Testis (tissue), 3 donors: Measurements from ENCODE around the gene KCNK7. TPM values are rescaled to one million over a fixed set of nuclear protein-coding genes. Genes with fewer than 3 reads are reported as not detected.

Source experiments
- DNase-seq: peaks from one replicate; pipeline ENCODE4 v3.0.0-alpha.2; 2019
- H3K27ac ChIP-seq, 2 donors: fragments of 200-600 bp; sonication (generic); one replicate each; pipeline ENCODE4 v1.5.1; 2019
- H3K27me3 ChIP-seq: fragments of 200-600 bp; sonication (generic); one replicate; pipeline ENCODE4 v1.5.1; 2019
- H3K36me3 ChIP-seq: fragments of 200-600 bp; sonication (generic); one replicate; pipeline ENCODE4 v1.5.1; 2017; ENCODE audit warnings: low read depth; ENCODE audit errors: missing control alignments
- H3K4me1 ChIP-seq: fragments of 200-600 bp; sonication (generic); one replicate; pipeline ENCODE4 v1.5.1; 2019
- H3K4me3 ChIP-seq, 2 donors: fragments of 200-600 bp; sonication (generic); one replicate each; pipeline ENCODE4 v1.5.1; 2017 to 2019
- H3K9me3 ChIP-seq: fragments of 200-600 bp; sonication (generic); one replicate; pipeline ENCODE4 v1.5.1; 2017
- POLR2A ChIP-seq: fragments of 450-650 bp; IDR thresholded peaks from one replicate; pipeline ENCODE4 v1.6.1; 2017; ENCODE audit warnings: antibody characterized with exemption, mild to moderate bottlenecking, moderate library complexity
- WGBS, 2 donors: methylation state at CpG; one replicate each; pipeline ENCODE4 v1.1.5; 2018; 5-methylcytosine and 5-hydroxymethylcytosine counted together
- intact Hi-C: fragments of 100-400 bp; cut with DNase I; formaldehyde crosslinking; loops from one replicate; pipeline ENCODE4 v1.15.1; 2023; ENCODE audit warnings: low total_unique reads
- polyA plus RNA-seq: library from polyadenylated mRNA; stranded (reverse); fragments of 350-450 nt; fragmentation: Illumina TruSeq; extraction: RNeasy Lipid Tissue Mini Kit (QIAGEN cat#74804); gene quantifications from one replicate; pipeline ENCODE4 v1.2.3, GENCODE V29; 2014; ENCODE audit warnings: low read depth, low replicate concordance; ENCODE audit not compliant: insufficient read depth
- total RNA-seq, 2 donors: library from RNA; depleted of rRNA; stranded (reverse); fragments of >200 nt; gene quantifications; one replicate each; pipeline ENCODE4 v1.2.3, GENCODE V29; 2016
- TF ChIP-seq, protein P1 (sequence below), 3 experiments: fragments of 450-650 bp in 2 of 3; fragments of 200-600 bp in 1 of 3; sonication (generic) in 1 of 3; IDR thresholded peaks; one replicate each; pipeline ENCODE4 v1.5.1; 2016 to 2019; ENCODE audit warnings: antibody characterized with exemption in 3 of 3, mild to moderate bottlenecking in 2 of 3, moderate library complexity in 1 of 3

Gene KCNK7
- total and polyA plus RNA-seq, 3 donors from 2014 or later = 0.26 to 2.5 (median 0.99) TPM

DNA sequence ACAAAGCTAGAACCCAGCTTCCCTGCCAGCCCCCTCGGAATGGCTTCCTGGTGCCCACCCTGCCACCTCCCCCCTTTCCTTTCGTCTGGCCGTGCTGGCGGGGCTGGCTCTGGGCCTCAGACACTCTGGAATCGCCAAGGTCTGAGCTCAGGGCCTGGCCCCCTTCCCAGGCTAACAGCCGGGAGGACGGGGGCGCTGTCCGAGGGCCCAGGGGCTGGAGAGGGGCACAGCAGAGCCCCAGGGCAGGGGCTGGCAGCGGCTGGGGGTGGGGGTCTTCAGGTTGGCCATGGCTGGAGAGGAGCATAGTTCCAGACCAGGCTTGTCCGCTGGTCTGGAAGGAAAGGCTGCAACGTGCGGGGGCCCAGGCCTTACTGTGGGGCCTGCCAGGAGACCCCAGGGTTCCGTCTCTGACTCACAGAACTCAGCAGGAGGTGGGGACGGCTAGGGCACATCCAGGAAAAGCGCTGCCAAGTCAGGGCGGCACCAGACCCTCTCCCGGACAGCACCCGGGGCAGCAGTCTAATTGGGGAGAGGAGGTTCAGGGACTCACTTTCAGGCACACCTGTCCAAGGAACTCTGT is 36.6 kb downstream of the KCNK7 start:
- Histone ChIP-seq H3K27me3 (no peaks in the 10 kb centered on the region), H3K36me3 (no peaks in the 10 kb centered on the region), H3K27ac (peak overlapping the region; percentile 93 to 95), H3K4me3 (peak overlapping the region in 1 of 2 donors; percentile 67), H3K9me3 (no peaks in the 10 kb centered on the region), H3K4me1 (peaks cover 40% of the 10 kb centered on the region)
- TF ChIP-seq POLR2A = no peak
- TF ChIP-seq, protein P1, sequence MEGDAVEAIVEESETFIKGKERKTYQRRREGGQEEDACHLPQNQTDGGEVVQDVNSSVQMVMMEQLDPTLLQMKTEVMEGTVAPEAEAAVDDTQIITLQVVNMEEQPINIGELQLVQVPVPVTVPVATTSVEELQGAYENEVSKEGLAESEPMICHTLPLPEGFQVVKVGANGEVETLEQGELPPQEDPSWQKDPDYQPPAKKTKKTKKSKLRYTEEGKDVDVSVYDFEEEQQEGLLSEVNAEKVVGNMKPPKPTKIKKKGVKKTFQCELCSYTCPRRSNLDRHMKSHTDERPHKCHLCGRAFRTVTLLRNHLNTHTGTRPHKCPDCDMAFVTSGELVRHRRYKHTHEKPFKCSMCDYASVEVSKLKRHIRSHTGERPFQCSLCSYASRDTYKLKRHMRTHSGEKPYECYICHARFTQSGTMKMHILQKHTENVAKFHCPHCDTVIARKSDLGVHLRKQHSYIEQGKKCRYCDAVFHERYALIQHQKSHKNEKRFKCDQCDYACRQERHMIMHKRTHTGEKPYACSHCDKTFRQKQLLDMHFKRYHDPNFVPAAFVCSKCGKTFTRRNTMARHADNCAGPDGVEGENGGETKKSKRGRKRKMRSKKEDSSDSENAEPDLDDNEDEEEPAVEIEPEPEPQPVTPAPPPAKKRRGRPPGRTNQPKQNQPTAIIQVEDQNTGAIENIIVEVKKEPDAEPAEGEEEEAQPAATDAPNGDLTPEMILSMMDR (IDR thresholded peaks at IDR 0.05) = no peak
- intact Hi-C loops = no loop called here
- no peak for DNase-seq
- WGBS, 2 donors = 6 to 29% methylated on average over 12 to 19 of the region's 19 CpGs

DNA sequence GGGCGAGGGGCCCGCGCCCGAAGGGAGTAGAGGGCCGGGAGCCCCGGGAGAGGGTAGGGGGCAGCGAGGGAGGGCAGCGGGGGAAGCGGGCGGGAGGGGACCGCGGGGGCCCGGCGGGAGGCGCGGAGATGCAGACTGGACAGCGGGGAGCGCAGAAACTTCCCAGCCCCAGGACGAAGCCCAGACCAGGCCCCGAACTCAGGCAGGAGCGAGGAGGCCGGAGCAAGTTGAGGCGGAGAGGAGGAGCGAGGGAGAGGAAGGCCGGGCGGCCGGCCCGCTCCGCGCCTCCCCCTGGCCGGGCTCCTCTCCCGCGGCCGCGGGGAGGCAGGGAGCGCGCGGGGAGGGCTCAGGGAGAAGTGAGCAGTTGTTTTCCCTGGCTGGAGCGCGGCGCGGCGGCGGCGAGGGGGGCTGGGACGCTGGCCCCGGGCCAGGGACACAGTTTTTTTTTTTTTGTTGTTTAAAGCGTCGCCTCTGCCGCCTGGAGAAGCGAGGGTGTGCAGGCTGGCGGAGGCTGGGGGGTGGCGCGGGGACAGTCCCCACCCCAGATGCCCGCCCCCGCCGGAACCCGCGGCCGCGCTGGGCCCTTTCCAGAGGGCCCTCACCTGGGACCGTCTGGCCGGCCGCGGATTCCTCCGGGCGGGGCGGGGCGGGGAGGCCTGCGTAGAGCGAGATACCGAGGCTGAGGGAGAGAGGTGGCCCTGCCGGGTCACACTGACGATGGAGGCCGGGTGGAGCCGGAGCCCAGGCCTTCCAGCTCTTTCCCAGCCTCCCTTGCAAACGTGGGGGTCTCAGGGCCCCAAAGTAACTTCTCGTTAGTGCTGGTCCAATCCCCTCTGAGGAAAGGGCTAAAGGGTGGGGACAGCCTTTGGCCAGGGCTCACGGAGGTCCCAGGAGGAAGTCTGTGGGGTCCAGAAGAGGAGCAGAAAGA is 37.3 kb downstream of the KCNK7 start, which contains the start of gene LTBP3:
LTBP3 (minus strand) TSS at position 358 of the 928 bp plus-strand sequence. CDS start 400 bp downstream, outside the sequence.
- no peaks in the 10 kb centered on the region for H3K27me3 ChIP-seq
- H3K9me3 ChIP-seq = no peaks in the 10 kb centered on the region
- WGBS, 2 donors = 1% methylated on average over 27 to 78 of the region's 79 CpGs
- H3K27ac ChIP-seq = peak within 1 kb of the TSS; percentile 93 to 95
- no peaks in the 10 kb centered on the region for H3K36me3 ChIP-seq
- DNase-seq = peak; percentile 76
- H3K4me1 ChIP-seq = peaks cover 40% of the 10 kb centered on the region
- peak within 1 kb of the TSS; percentile 63 to 67 for H3K4me3 ChIP-seq
- intact Hi-C loops = no loop called here
- TF ChIP-seq, protein P1 (IDR thresholded peaks at IDR 0.05) = no peak
- no peak for TF ChIP-seq POLR2A

DNA sequence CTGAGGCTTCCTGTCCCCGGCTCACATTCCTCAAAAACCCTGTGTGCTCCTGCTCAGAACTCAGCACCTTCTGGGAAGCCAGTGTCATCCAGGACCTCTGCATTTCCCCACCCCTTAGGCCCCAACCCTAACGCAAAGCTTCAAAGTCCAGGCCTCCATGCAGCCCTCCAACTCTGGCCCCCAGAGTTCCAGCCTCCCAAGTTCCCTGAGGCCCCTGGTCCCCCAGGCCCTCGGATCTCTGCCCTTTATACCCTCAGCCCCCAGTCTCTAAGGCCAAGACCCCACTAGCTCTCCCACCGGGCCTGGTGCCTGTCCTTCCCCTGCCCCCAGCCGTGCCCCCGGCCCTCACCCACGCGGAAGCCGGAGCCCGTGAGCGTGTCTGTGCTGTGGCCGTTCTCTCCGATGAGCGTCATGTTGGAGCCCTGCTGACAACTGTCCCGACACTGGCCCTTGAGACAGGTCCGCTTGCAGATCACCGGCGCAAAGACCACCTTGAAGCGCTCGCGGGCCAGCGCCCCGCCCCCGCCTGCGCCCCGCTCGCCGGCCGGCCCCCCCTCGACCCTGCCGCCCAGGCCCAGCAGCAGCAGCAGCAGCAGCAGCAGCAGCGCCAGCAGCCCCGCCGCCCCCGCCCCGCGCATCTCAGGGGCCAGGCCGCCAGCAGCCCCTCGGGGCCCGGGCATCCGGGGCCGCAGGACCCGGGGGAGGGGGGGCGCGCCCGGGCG is 38.2 kb downstream of the KCNK7 start:
- no peak for DNase-seq
- intact Hi-C loops = no loop called here
- TF ChIP-seq, protein P1 (IDR thresholded peaks at IDR 0.05) = no peak
- no peak for TF ChIP-seq POLR2A
- Histone ChIP-seq H3K36me3 (no peaks in the 10 kb centered on the region), H3K9me3 (no peaks in the 10 kb centered on the region), H3K4me3 (peak overlapping the region; percentile 63 to 67), H3K27ac (peak overlapping the region; percentile 85 to 93), H3K27me3 (no peaks in the 10 kb centered on the region), H3K4me1 (peaks cover 40% of the 10 kb centered on the region)
- WGBS, 2 donors = 2 to 5% methylated on average over 11 to 22 of the region's 47 CpGs

DNA sequence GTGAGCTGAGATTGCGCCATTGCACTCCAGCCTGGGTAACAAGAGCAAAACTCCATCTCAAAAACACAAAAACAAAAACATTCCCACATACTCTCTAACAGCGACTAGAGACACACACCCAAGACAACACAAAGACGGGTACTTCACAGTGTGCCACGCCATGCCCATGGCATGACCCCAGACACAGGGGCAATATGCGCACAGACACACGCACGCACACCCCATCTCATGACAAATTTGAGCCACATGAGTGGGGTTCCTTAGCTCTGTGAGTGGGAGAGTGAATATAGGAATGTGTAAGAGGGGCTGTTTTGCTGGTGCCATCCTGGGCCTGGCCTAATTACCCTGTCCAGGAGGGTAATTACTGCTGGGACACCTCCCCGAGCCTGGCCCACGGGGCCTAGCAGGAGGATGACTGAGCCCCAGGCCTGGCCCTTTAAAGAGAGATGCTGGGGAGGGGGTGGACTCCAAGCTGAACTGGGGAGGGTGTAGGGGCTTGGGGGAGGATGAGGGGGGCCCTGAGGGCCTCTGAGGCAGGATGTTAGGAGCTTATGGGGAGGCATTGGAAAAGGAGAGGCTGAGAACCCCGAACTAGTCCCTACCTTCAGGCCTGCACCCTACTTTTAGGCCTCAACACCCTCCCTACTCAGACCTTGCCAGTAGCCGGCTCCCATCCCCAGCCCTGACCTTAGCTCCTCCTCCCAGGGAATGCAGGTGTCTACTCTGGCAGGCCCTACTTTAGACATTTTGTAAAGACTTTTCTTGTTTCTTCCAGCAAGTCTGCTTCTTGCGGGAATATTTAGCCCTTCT is 38.9 kb downstream of the KCNK7 start:
- TF ChIP-seq, protein P1 (IDR thresholded peaks at IDR 0.05) = no peak
- TF ChIP-seq POLR2A = no peak
- DNase-seq = no peak
- Histone ChIP-seq H3K4me3 (peak overlapping the region in 1 of 2 donors; percentile 67), H3K9me3 (no peaks in the 10 kb centered on the region), H3K4me1 (peaks cover 40% of the 10 kb centered on the region), H3K27ac (peak overlapping the region; percentile 85 to 93), H3K36me3 (no peaks in the 10 kb centered on the region), H3K27me3 (no peaks in the 10 kb centered on the region)
- WGBS, 2 donors = 75 to 80% methylated on average over 10 to 12 of the region's 12 CpGs
- intact Hi-C loops = no loop called here
